DOHH2 (cell line): ENCODE results near the gene SUPT3H.

ENCODE experiments used
- H3F3A ChIP-seq: fragments of 200-600 bp; sonication (generic), shearing (Covaris generic); 2 replicates; pipeline ENCODE4 v1.6.0; 2016; ENCODE audit warnings: antibody characterized with exemption, mild to moderate bottlenecking; ENCODE audit not compliant: control insufficient read depth, insufficient read depth
- H3K27ac ChIP-seq: fragments of 200-600 bp; sonication (generic); 2 replicates; pipeline ENCODE4 v1.5.1; 2014; ENCODE audit warnings: low read depth, mild to moderate bottlenecking, low read length, moderate library complexity
- H3K27me3 ChIP-seq: fragments of 200-600 bp; sonication (generic); 2 replicates; pipeline ENCODE4 v1.6.1; 2014; ENCODE audit warnings: mild to moderate bottlenecking, low read length, mixed read lengths; ENCODE audit not compliant: control insufficient read depth
- H3K36me3 ChIP-seq: fragments of 200-600 bp; sonication (generic); 2 replicates; pipeline ENCODE4 v1.6.1; 2014; ENCODE audit warnings: mild to moderate bottlenecking, low read length, moderate library complexity, mixed read lengths; ENCODE audit not compliant: control insufficient read depth
- H3K4me1 ChIP-seq: fragments of 200-600 bp; sonication (generic); 2 replicates; pipeline ENCODE4 v1.6.1; 2014; ENCODE audit warnings: mild to moderate bottlenecking, low read length, mixed read lengths; ENCODE audit not compliant: control insufficient read depth
- H3K4me2 ChIP-seq: fragments of 200-600 bp; sonication (generic); 2 replicates; pipeline ENCODE4 v1.6.0; 2014; ENCODE audit warnings: mild to moderate bottlenecking, low read length, moderate library complexity
- H3K4me3 ChIP-seq: fragments of 200-600 bp; sonication (generic); 2 replicates; pipeline ENCODE4 v1.5.1; 2014; ENCODE audit warnings: mild to moderate bottlenecking, low read length, mixed read lengths
- H3K79me2 ChIP-seq: fragments of 200-600 bp; sonication (generic); 2 replicates; pipeline ENCODE4 v1.6.1; 2014; ENCODE audit warnings: mild to moderate bottlenecking, low read length, mixed read lengths; ENCODE audit not compliant: control insufficient read depth
- H3K9me2 ChIP-seq: fragments of 200-600 bp; sonication (generic); replicated peaks from 2 replicates; pipeline ENCODE4 v1.6.1; 2014; ENCODE audit warnings: mild to moderate bottlenecking, low read length, mixed read lengths; ENCODE audit not compliant: control insufficient read depth
- H3K9me3 ChIP-seq: fragments of 200-600 bp; sonication (generic); 2 replicates; pipeline ENCODE4 v1.6.1; 2014; ENCODE audit warnings: antibody characterized with exemption, low read length, mixed read lengths; ENCODE audit not compliant: control insufficient read depth, insufficient read depth
- H4K20me1 ChIP-seq: fragments of 200-600 bp; sonication (generic); 2 replicates; pipeline ENCODE4 v1.6.0; 2014; ENCODE audit warnings: low read depth, mild to moderate bottlenecking, antibody characterized with exemption, low read length, moderate library complexity; ENCODE audit not compliant: control insufficient read depth, insufficient read depth
- EZH2phosphoT487 ChIP-seq: fragments of 200-600 bp; sonication (generic); IDR thresholded peaks from 2 replicates; pipeline ENCODE4 v1.6.1; 2017; ENCODE audit warnings: borderline replicate concordance, mild to moderate bottlenecking, antibody characterized with exemption, low read length, moderate library complexity, mixed read lengths
- TF ChIP-seq, protein P1 (sequence below): fragments of 200-600 bp; sonication (generic); IDR thresholded peaks from one replicate; pipeline ENCODE4 v1.5.1; 2014; ENCODE audit warnings: antibody characterized with exemption, mild to moderate bottlenecking, low read depth, low read length; ENCODE audit not compliant: poor library complexity, severe bottlenecking

Gene SUPT3H

DNA sequence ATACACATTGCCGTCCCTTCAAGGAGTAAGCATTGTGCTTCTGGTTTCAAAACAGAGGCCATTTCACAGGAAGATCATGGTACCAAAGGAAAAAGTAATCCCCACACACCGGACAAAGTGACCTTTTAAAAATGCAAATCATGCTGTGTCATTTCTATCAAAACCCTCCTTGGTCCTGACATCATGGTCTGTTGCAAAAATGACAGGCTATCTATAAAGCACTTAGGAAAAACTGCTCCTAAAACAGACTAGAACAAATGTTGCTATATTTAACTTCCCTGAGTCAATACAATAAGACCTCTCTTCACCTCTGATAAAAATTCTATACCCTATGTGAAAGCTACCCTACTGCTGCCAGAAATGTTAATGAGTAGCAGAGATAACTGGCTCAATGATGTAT is 403.2 kb downstream of the SUPT3H start:
- no peak for TF ChIP-seq EZH2phosphoT487
- TF ChIP-seq, protein P1, sequence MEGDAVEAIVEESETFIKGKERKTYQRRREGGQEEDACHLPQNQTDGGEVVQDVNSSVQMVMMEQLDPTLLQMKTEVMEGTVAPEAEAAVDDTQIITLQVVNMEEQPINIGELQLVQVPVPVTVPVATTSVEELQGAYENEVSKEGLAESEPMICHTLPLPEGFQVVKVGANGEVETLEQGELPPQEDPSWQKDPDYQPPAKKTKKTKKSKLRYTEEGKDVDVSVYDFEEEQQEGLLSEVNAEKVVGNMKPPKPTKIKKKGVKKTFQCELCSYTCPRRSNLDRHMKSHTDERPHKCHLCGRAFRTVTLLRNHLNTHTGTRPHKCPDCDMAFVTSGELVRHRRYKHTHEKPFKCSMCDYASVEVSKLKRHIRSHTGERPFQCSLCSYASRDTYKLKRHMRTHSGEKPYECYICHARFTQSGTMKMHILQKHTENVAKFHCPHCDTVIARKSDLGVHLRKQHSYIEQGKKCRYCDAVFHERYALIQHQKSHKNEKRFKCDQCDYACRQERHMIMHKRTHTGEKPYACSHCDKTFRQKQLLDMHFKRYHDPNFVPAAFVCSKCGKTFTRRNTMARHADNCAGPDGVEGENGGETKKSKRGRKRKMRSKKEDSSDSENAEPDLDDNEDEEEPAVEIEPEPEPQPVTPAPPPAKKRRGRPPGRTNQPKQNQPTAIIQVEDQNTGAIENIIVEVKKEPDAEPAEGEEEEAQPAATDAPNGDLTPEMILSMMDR, result no peak
- Histone ChIP-seq H3K27ac (no peak overlapping the region), H3K27me3 (peaks cover 2% of the 10 kb centered on the region; the same call in 1 of the 2 replicates), H3K36me3 (no peaks in the 10 kb centered on the region), H3F3A (no peaks in the 10 kb centered on the region), H3K9me2 (no peaks in the 10 kb centered on the region), H3K4me2 (no peak overlapping the region), H3K4me3 (no peak overlapping the region), H3K79me2 (no peaks in the 10 kb centered on the region), H3K4me1 (no peaks in the 10 kb centered on the region), H3K9me3 (peaks cover 7% of the 10 kb centered on the region), H4K20me1 (no peaks in the 10 kb centered on the region)

DNA sequence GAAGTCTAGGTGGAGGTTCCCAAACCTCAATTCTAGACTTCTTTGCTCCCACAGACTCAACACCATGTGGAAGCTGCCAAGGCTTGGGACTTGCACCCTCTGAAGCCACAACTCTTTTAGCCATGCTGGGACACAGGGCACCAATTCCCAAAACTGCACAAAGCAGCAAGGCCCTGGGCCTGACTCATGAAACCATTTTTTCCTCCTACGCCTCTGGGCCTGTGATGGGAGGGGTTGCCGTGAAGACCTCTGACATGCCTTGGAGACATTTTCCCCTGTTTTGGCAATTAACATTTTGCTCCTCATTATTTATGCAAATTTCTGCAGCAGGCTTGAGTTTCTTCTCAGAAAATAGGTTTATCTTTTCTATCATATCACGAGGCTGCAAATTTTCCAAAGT is 405.0 kb downstream of the SUPT3H start:
- Histone ChIP-seq H3K9me2 (no peaks in the 10 kb centered on the region), H3K4me1 (no peaks in the 10 kb centered on the region), H3K36me3 (no peaks in the 10 kb centered on the region), H3K27ac (no peak overlapping the region), H3K79me2 (no peaks in the 10 kb centered on the region), H3K27me3 (peaks cover 2% of the 10 kb centered on the region; the same call in 1 of the 2 replicates), H3K9me3 (peaks cover 7% of the 10 kb centered on the region), H3K4me3 (no peak overlapping the region), H3K4me2 (no peak overlapping the region), H3F3A (no peaks in the 10 kb centered on the region), H4K20me1 (no peaks in the 10 kb centered on the region)
- TF ChIP-seq, protein P1, result no peak
- TF ChIP-seq EZH2phosphoT487, result no peak

DNA sequence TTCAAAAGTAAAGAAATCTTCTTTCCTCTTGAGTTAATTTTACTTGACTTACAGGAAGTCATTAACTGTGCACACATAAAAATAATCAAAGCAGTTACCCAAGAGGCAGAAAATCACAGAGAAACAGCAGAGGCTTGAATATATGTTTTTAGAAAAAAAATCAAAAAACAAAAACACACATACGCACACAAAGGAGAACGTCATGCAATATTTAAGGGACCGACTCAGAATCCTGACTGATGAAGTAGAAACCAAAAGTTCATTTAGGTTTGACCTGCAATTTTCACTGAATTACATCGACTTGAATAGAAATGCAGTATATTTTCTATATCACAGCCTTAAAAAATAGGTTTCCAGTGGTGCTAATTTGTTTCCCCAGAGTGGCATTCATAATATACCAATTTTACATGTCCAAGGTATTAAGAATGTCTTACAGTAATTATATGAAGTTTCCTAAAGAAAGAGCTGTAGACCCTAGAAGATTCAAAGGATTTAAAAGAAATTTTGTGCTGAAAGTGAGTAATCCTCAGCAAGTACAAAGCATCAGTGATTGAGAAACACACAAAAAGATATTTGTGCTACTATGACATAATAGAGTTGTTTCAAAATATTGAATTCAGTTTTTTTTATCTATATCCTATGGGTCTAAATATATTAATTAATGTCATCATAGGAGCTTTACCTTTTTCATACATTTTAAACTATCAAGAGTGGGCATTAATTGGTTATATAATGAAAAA is 408.1 kb downstream of the SUPT3H start:
- Histone ChIP-seq H3F3A (no peaks in the 10 kb centered on the region), H3K4me1 (no peaks in the 10 kb centered on the region), H3K9me3 (peaks cover 7% of the 10 kb centered on the region), H3K4me2 (no peak overlapping the region), H3K79me2 (no peaks in the 10 kb centered on the region), H3K36me3 (no peaks in the 10 kb centered on the region), H4K20me1 (no peaks in the 10 kb centered on the region), H3K9me2 (no peaks in the 10 kb centered on the region), H3K27ac (no peak overlapping the region), H3K4me3 (no peak overlapping the region), H3K27me3 (peaks cover 2% of the 10 kb centered on the region; the same call in 1 of the 2 replicates)
- no peak for TF ChIP-seq EZH2phosphoT487
- TF ChIP-seq, protein P1, result no peak
